Measurements from ENCODE around the gene LRRC42. TPM values are rescaled to one million over a fixed set of nuclear protein-coding genes. Genes with fewer than 3 reads are reported as not detected.
A peak's percentile ranks its signal among the peaks of the same experiment; 100 is the strongest.
"Not testable (repeated sequence)": the region's sequence is repeated elsewhere in the genome, so short reads cannot be mapped to it uniquely, and the experiment has no call there.

The LRRC42 gene
- polyA plus RNA-seq, 2 donors: 4.9 to 20.0 TPM

DNA sequence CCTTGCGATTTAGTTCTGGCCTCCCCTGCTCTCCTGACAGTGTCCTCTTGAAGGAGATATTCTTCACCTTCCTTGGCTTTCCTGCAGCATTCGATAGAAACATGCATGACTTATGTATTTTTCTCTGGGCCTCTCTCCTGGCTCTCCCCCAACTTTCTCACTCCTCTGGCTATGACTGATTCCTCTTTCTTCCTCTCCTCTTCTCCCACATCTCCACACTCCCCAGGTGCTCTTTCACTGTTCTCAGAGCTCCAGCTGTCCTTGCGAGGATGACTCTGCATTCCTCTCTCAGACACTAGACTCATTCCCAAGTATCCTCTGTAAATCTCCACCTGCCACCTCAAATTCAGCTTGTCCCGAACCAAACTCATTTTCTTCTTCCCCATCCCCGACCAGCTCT, 18.0 kb downstream of the LRRC42 start:
- no peak overlapping the region for H3K4me3 ChIP-seq (ENCODE audit: low read depth in 1 of 2, low read length in 2 of 2)
- WGBS, 2 donors: 73 to 78% methylated on average over 5 of the region's 5 CpGs
- no peaks in the 10 kb centered on the region for H3K27me3 ChIP-seq (ENCODE audit: control insufficient read depth in 1 of 2, insufficient read depth in 2 of 2, low read length in 2 of 2)
- no peak overlapping the region for H3K27ac ChIP-seq (ENCODE audit: low read depth in 2 of 2, low read length in 1 of 2)
- H3K36me3 ChIP-seq (ENCODE audit: control insufficient read depth in 2 of 2, insufficient read depth in 2 of 2, low read length in 1 of 2): peaks cover 6 to 18% of the 10 kb centered on the region in 2 donors
- no peaks in the 10 kb centered on the region for H3K9me3 ChIP-seq (ENCODE audit: control insufficient read depth in 2 of 2, insufficient read depth in 1 of 2, low read depth in 1 of 2, low read length in 1 of 2)
- no peaks in the 10 kb centered on the region for H3K4me1 ChIP-seq (ENCODE audit: control insufficient read depth in 2 of 2, insufficient read depth in 2 of 2, low read length in 1 of 2)

DNA sequence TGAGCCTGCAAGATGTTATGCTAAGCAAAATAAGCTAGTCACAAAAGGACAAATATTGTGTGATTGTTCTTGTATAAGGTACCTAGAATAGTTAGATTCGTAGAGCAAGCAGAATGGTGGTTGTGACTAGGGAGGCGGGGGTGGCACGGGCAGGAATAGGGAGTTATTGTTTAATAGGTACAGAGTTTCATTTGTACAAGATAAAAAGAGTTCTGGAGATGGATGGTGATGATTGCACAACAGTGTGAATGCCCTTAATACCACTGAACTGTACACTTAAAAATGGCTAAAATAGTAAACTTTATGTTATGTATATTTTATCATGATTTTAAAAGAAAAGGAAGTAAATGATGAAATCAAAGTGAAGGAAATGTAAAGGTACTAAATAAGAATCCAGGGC, 20.6 kb downstream of the LRRC42 start:
- H3K9me3 ChIP-seq (ENCODE audit: control insufficient read depth in 2 of 2, insufficient read depth in 1 of 2, low read depth in 1 of 2, low read length in 1 of 2): no peaks in the 10 kb centered on the region
- H3K27ac ChIP-seq (ENCODE audit: low read depth in 2 of 2, low read length in 1 of 2): no peak overlapping the region
- H3K4me3 ChIP-seq (ENCODE audit: low read depth in 1 of 2, low read length in 2 of 2): no peak overlapping the region
- WGBS, 2 donors: 86% methylated on average over 3 of the region's 3 CpGs
- peaks cover 6 to 16% of the 10 kb centered on the region in 2 donors for H3K36me3 ChIP-seq (ENCODE audit: control insufficient read depth in 2 of 2, insufficient read depth in 2 of 2, low read length in 1 of 2)
- H3K27me3 ChIP-seq (ENCODE audit: control insufficient read depth in 1 of 2, insufficient read depth in 2 of 2, low read length in 2 of 2): no peaks in the 10 kb centered on the region
- no peaks in the 10 kb centered on the region for H3K4me1 ChIP-seq (ENCODE audit: control insufficient read depth in 2 of 2, insufficient read depth in 2 of 2, low read length in 1 of 2)

- 90% methylated on average over 7 of the region's 7 CpGs for WGBS, 2 donors
- Histone ChIP-seq H3K4me3 (ENCODE audit: low read depth in 1 of 2, low read length in 2 of 2) (no peak overlapping the region), H3K27me3 (ENCODE audit: control insufficient read depth in 1 of 2, insufficient read depth in 2 of 2, low read length in 2 of 2) (no peaks in the 10 kb centered on the region), H3K9me3 (ENCODE audit: control insufficient read depth in 2 of 2, insufficient read depth in 1 of 2, low read depth in 1 of 2, low read length in 1 of 2) (no peaks in the 10 kb centered on the region), H3K27ac (ENCODE audit: low read depth in 2 of 2, low read length in 1 of 2) (no peak overlapping the region), H3K36me3 (ENCODE audit: control insufficient read depth in 2 of 2, insufficient read depth in 2 of 2, low read length in 1 of 2) (peaks cover 4 to 16% of the 10 kb centered on the region in 2 donors), H3K4me1 (ENCODE audit: control insufficient read depth in 2 of 2, insufficient read depth in 2 of 2, low read length in 1 of 2) (no peaks in the 10 kb centered on the region)
These were observed 21.4 kb downstream of the LRRC42 start for GRCh38 chr1:53967409-53968124.

GRCh38 chr1:53968125-53968513, 22.0 kb downstream of the LRRC42 start:
- Histone ChIP-seq H3K4me1 (ENCODE audit: control insufficient read depth in 2 of 2, insufficient read depth in 2 of 2, low read length in 1 of 2) (no peaks in the 10 kb centered on the region), H3K9me3 (ENCODE audit: control insufficient read depth in 2 of 2, insufficient read depth in 1 of 2, low read depth in 1 of 2, low read length in 1 of 2) (no peaks in the 10 kb centered on the region), H3K4me3 (ENCODE audit: low read depth in 1 of 2, low read length in 2 of 2) (no peak overlapping the region), H3K36me3 (ENCODE audit: control insufficient read depth in 2 of 2, insufficient read depth in 2 of 2, low read length in 1 of 2) (peaks cover 2 to 12% of the 10 kb centered on the region in 2 donors), H3K27me3 (ENCODE audit: control insufficient read depth in 1 of 2, insufficient read depth in 2 of 2, low read length in 2 of 2) (no peaks in the 10 kb centered on the region), H3K27ac (ENCODE audit: low read depth in 2 of 2, low read length in 1 of 2) (no peak overlapping the region)
- WGBS, 2 donors: 64 to 70% methylated on average over 2 of the region's 2 CpGs

DNA sequence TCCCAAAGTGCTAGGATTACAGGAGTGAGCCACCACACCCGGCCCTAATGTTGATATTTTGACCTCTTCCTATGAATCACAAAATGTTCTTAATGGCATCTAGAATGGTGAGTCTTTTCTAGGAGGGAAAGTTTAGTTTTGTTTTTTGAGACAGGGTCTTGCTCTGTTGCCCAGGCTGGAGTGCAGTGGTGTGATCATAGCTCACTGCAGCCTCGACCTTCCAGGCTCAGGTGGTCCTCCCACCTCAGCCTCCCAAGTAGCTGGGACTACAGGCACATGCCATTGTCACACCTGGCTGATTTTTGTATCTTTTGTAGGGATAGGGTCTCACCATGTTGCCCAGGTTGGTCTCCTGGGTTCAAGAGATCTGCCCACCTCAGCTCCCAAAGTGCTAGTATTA, 23.2 kb downstream of the LRRC42 start:
- 92 to 93% methylated on average over 2 of the region's 2 CpGs for WGBS, 2 donors
- not testable (repeated sequence) for H3K9me3 ChIP-seq (ENCODE audit: control insufficient read depth in 2 of 2, insufficient read depth in 1 of 2, low read depth in 1 of 2, low read length in 1 of 2); H3K36me3 ChIP-seq (ENCODE audit: control insufficient read depth in 2 of 2, insufficient read depth in 2 of 2, low read length in 1 of 2); H3K4me3 ChIP-seq (ENCODE audit: low read depth in 1 of 2, low read length in 2 of 2); H3K4me1 ChIP-seq (ENCODE audit: control insufficient read depth in 2 of 2, insufficient read depth in 2 of 2, low read length in 1 of 2); H3K27ac ChIP-seq (ENCODE audit: low read depth in 2 of 2, low read length in 1 of 2); H3K27me3 ChIP-seq (ENCODE audit: control insufficient read depth in 1 of 2, insufficient read depth in 2 of 2, low read length in 2 of 2)

DNA sequence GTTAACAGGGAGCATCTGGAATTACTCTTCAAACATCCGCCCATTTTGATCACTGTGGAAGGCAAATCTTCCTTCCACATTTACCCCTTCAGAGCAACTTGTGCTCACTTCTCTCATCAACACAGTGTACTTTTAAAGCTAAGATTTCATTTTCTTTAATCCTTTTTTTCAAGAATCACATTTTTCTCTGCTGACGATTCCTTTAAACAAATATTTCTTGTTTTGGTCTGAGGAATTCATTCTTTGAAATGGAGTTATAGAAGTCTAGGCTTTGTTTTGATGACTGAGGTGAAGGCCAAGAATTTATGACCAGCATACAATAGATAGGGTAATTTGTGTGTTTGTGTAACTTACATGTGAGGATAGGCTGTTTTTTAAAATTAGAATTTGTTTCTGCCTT, 25.6 kb downstream of the LRRC42 start:
- WGBS, 2 donors: 76 to 79% methylated on average over 2 of the region's 2 CpGs
- H3K4me3 ChIP-seq (ENCODE audit: low read depth in 1 of 2, low read length in 2 of 2): no peak overlapping the region
- H3K27me3 ChIP-seq (ENCODE audit: control insufficient read depth in 1 of 2, insufficient read depth in 2 of 2, low read length in 2 of 2): no peaks in the 10 kb centered on the region
- H3K27ac ChIP-seq (ENCODE audit: low read depth in 2 of 2, low read length in 1 of 2): no peak overlapping the region
- no peaks in the 10 kb centered on the region for H3K4me1 ChIP-seq (ENCODE audit: control insufficient read depth in 2 of 2, insufficient read depth in 2 of 2, low read length in 1 of 2)
- H3K36me3 ChIP-seq (ENCODE audit: control insufficient read depth in 2 of 2, insufficient read depth in 2 of 2, low read length in 1 of 2): peaks cover 0 to 3% of the 10 kb centered on the region in 2 donors
- H3K9me3 ChIP-seq (ENCODE audit: control insufficient read depth in 2 of 2, insufficient read depth in 1 of 2, low read depth in 1 of 2, low read length in 1 of 2): no peaks in the 10 kb centered on the region

- Histone ChIP-seq H3K9me3 (ENCODE audit: control insufficient read depth in 2 of 2, insufficient read depth in 1 of 2, low read depth in 1 of 2, low read length in 1 of 2) (no peaks in the 10 kb centered on the region), H3K4me1 (ENCODE audit: control insufficient read depth in 2 of 2, insufficient read depth in 2 of 2, low read length in 1 of 2) (no peaks in the 10 kb centered on the region), H3K36me3 (ENCODE audit: control insufficient read depth in 2 of 2, insufficient read depth in 2 of 2, low read length in 1 of 2) (no peaks in the 10 kb centered on the region), H3K27ac (ENCODE audit: low read depth in 2 of 2, low read length in 1 of 2) (no peak overlapping the region), H3K27me3 (ENCODE audit: control insufficient read depth in 1 of 2, insufficient read depth in 2 of 2, low read length in 2 of 2) (no peaks in the 10 kb centered on the region), H3K4me3 (ENCODE audit: low read depth in 1 of 2, low read length in 2 of 2) (no peak overlapping the region)
- WGBS, 2 donors: 95% methylated on average over 7 of the region's 7 CpGs
These were observed 29.7 kb downstream of the LRRC42 start for GRCh38 chr1:53975861-53976260.

GRCh38 chr1:53979712-53980450, 33.7 kb downstream of the LRRC42 start:
- Histone ChIP-seq H3K27ac (ENCODE audit: low read depth in 2 of 2, low read length in 1 of 2) (no peak overlapping the region), H3K4me3 (ENCODE audit: low read depth in 1 of 2, low read length in 2 of 2) (no peak overlapping the region), H3K36me3 (ENCODE audit: control insufficient read depth in 2 of 2, insufficient read depth in 2 of 2, low read length in 1 of 2) (no peaks in the 10 kb centered on the region), H3K9me3 (ENCODE audit: control insufficient read depth in 2 of 2, insufficient read depth in 1 of 2, low read depth in 1 of 2, low read length in 1 of 2) (no peaks in the 10 kb centered on the region), H3K4me1 (ENCODE audit: control insufficient read depth in 2 of 2, insufficient read depth in 2 of 2, low read length in 1 of 2) (no peaks in the 10 kb centered on the region), H3K27me3 (ENCODE audit: control insufficient read depth in 1 of 2, insufficient read depth in 2 of 2, low read length in 2 of 2) (no peaks in the 10 kb centered on the region)
- 88 to 90% methylated on average over 13 of the region's 13 CpGs for whole genome bisulfite sequencing, 2 donors

DNA sequence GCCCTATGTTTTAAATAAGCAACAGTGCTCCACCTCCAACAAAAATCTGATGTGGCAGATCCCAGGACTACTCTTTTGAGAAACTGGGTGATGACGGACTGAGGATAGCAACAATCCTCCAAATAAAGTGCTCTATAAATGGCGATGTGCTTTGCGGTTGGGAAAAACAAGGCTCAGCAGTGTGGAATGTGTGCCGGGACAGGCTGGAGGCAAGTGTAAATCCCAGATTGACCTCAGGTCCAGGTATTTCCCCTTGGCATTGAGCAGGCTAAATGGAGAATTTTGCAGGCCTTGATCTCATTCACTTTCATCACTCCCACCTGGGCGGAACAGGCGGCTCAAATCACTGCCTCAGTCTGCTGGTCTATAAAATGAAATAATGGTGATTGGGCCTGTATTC, 35.1 kb downstream of the LRRC42 start:
- Histone ChIP-seq H3K27me3 (ENCODE audit: control insufficient read depth in 1 of 2, insufficient read depth in 2 of 2, low read length in 2 of 2) (no peaks in the 10 kb centered on the region), H3K36me3 (ENCODE audit: control insufficient read depth in 2 of 2, insufficient read depth in 2 of 2, low read length in 1 of 2) (no peaks in the 10 kb centered on the region), H3K27ac (ENCODE audit: low read depth in 2 of 2, low read length in 1 of 2) (peak overlapping the region in 1 of 2 donors; percentile 47), H3K9me3 (ENCODE audit: control insufficient read depth in 2 of 2, insufficient read depth in 1 of 2, low read depth in 1 of 2, low read length in 1 of 2) (no peaks in the 10 kb centered on the region), H3K4me3 (ENCODE audit: low read depth in 1 of 2, low read length in 2 of 2) (no peak overlapping the region), H3K4me1 (ENCODE audit: control insufficient read depth in 2 of 2, insufficient read depth in 2 of 2, low read length in 1 of 2) (no peaks in the 10 kb centered on the region)
- 88 to 90% methylated on average over 6 of the region's 6 CpGs for whole genome bisulfite sequencing, 2 donors
